ENCODE results near the gene NRARP. TPM values are rescaled to one million over a fixed set of nuclear protein-coding genes. Genes with fewer than 3 reads are reported as not detected.

Gene NRARP
- total and polyA plus RNA-seq, 10 of the 15 experiments (the other 5 are each of a cell fraction or from before 2014, with no cell fraction given): 0.06 to 9.2 (median 2.2) TPM; not detected in 2

DNA sequence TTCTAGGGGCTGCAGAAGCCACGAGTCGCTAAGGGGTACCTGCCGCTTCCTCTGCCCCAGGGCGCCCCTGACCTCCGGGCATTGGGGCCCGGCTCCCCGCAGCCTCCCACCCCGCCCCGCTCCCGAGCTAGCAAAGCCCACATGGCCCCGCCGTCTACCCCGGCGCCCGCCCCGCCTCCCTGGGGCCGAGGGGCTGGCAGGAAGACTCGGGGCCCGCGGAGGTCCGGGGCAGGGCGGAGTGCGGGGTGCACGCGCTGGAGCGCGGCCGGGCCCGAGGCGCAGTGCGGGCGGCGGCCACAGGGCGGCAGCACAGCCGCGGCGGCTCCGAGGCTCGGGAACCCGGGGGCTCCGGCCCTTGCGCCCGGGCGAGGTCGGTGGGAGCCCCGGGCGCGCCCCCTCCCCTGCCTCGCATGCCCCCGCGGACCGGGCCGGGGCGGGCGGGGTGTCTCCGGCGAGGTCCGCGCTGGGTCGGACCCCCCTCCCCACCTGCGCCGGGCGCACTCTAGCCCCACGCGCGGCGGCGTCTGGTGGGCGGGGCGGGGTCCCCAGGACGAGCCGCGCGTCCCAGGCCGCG is 6.7 kb downstream of the NRARP start (continued):
- TF ChIP-seq RUNX3 (IDR thresholded peaks at IDR 0.05; ENCODE audit: low read length) (no peak), KLF5 (IDR thresholded peaks at IDR 0.05; ENCODE audit: partially characterized antibody) (no peak), NFIC (IDR thresholded peaks at IDR 0.05; ENCODE audit: low read depth, low read length) (no peak), MYB (IDR thresholded peaks at IDR 0.05; ENCODE audit: borderline replicate concordance, low read depth, low read length) (no peak), SIN3A (IDR thresholded peaks at IDR 0.05; ENCODE audit: low read depth, low read length) (no peak), SUZ12 (IDR thresholded peaks at IDR 0.05; ENCODE audit: unreplicated experiment) (no peak), NR2F1 (conservative IDR thresholded peaks at IDR 0.05) (peak; percentile 29), LARP7 (IDR thresholded peaks at IDR 0.05) (0 out of 2 replicates have a peak, but pooled peaks have one; percentile 61), NFYB (IDR thresholded peaks at IDR 0.05; ENCODE audit: insufficient read depth, low read depth, low read length) (no peak), BACH1 (IDR thresholded peaks at IDR 0.05; ENCODE audit: borderline replicate concordance) (peak; percentile 73; the same call in 1 of the 2 replicates), SPI1 (IDR thresholded peaks at IDR 0.05; ENCODE audit: borderline replicate concordance, insufficient read depth, low read depth, low read length) (no peak), JUNB (IDR thresholded peaks at IDR 0.05) (no peak), ESRRA (IDR thresholded peaks at IDR 0.05; ENCODE audit: low read length) (no peak), CHD2 (IDR thresholded peaks at IDR 0.05; ENCODE audit: borderline replicate concordance, low read depth, low read length) (no peak), IKZF1 (conservative IDR thresholded peaks at IDR 0.05) (peak; percentile 80), TARDBP (IDR thresholded peaks at IDR 0.05; ENCODE audit: borderline replicate concordance) (no peak), EED (IDR thresholded peaks at IDR 0.05; ENCODE audit: low read depth) (no peak), ZSCAN29 (IDR thresholded peaks at IDR 0.05) (no peak), SMAD5 (IDR thresholded peaks at IDR 0.05; ENCODE audit: low read depth) (no peak), YBX1 (IDR thresholded peaks at IDR 0.05) (no peak), DPF2 (IDR thresholded peaks at IDR 0.05) (no peak), RBBP5 (conservative IDR thresholded peaks at IDR 0.05) (no peak)
- TF ChIP-seq, protein P1, sequence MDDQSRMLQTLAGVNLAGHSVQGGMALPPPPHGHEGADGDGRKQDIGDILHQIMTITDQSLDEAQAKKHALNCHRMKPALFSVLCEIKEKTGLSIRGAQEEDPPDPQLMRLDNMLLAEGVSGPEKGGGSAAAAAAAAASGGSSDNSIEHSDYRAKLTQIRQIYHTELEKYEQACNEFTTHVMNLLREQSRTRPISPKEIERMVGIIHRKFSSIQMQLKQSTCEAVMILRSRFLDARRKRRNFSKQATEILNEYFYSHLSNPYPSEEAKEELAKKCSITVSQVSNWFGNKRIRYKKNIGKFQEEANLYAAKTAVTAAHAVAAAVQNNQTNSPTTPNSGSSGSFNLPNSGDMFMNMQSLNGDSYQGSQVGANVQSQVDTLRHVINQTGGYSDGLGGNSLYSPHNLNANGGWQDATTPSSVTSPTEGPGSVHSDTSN (IDR thresholded peaks at IDR 0.05; ENCODE audit: insufficient replicate concordance, low read depth, low read length): no peak
- TF ChIP-seq, protein P2, sequence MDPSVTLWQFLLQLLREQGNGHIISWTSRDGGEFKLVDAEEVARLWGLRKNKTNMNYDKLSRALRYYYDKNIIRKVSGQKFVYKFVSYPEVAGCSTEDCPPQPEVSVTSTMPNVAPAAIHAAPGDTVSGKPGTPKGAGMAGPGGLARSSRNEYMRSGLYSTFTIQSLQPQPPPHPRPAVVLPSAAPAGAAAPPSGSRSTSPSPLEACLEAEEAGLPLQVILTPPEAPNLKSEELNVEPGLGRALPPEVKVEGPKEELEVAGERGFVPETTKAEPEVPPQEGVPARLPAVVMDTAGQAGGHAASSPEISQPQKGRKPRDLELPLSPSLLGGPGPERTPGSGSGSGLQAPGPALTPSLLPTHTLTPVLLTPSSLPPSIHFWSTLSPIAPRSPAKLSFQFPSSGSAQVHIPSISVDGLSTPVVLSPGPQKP (IDR thresholded peaks at IDR 0.05; ENCODE audit: low read depth, low read length): no peak
- TF ChIP-seq, protein P3, sequence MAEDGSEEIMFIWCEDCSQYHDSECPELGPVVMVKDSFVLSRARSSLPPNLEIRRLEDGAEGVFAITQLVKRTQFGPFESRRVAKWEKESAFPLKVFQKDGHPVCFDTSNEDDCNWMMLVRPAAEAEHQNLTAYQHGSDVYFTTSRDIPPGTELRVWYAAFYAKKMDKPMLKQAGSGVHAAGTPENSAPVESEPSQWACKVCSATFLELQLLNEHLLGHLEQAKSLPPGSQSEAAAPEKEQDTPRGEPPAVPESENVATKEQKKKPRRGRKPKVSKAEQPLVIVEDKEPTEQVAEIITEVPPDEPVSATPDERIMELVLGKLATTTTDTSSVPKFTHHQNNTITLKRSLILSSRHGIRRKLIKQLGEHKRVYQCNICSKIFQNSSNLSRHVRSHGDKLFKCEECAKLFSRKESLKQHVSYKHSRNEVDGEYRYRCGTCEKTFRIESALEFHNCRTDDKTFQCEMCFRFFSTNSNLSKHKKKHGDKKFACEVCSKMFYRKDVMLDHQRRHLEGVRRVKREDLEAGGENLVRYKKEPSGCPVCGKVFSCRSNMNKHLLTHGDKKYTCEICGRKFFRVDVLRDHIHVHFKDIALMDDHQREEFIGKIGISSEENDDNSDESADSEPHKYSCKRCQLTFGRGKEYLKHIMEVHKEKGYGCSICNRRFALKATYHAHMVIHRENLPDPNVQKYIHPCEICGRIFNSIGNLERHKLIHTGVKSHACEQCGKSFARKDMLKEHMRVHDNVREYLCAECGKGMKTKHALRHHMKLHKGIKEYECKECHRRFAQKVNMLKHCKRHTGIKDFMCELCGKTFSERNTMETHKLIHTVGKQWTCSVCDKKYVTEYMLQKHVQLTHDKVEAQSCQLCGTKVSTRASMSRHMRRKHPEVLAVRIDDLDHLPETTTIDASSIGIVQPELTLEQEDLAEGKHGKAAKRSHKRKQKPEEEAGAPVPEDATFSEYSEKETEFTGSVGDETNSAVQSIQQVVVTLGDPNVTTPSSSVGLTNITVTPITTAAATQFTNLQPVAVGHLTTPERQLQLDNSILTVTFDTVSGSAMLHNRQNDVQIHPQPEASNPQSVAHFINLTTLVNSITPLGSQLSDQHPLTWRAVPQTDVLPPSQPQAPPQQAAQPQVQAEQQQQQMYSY (CRISPR knock-in tag; IDR thresholded peaks at IDR 0.05): no peak
- TF ChIP-seq, protein P4, sequence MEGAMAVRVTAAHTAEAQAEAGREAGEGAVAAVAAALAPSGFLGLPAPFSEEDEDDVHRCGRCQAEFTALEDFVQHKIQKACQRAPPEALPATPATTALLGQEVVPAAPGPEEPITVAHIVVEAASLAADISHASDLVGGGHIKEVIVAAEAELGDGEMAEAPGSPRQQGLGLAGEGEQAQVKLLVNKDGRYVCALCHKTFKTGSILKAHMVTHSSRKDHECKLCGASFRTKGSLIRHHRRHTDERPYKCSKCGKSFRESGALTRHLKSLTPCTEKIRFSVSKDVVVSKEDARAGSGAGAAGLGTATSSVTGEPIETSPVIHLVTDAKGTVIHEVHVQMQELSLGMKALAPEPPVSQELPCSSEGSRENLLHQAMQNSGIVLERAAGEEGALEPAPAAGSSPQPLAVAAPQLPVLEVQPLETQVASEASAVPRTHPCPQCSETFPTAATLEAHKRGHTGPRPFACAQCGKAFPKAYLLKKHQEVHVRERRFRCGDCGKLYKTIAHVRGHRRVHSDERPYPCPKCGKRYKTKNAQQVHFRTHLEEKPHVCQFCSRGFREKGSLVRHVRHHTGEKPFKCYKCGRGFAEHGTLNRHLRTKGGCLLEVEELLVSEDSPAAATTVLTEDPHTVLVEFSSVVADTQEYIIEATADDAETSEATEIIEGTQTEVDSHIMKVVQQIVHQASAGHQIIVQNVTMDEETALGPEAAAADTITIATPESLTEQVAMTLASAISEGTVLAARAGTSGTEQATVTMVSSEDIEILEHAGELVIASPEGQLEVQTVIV (IDR thresholded peaks at IDR 0.05; ENCODE audit: borderline replicate concordance, partially characterized antibody): no peak

Data from GM12878 (cell line).